Endothelial cell of umbilical vein (primary cell): Measurements from ENCODE around the gene MAGIX.

Experiments
- EZH2 ChIP-seq: IDR thresholded peaks from 2 replicates; pipeline ENCODE4 v1.6.1; 2012; ENCODE audit warnings: borderline replicate concordance, low read depth, mild to moderate bottlenecking, moderate library complexity, low read length, inconsistent platforms; ENCODE audit not compliant: severe bottlenecking
- MYC ChIP-seq: IDR thresholded peaks from one replicate; pipeline ENCODE4 v1.6.1; 2011; ENCODE audit warnings: mild to moderate bottlenecking, low read depth, low read length
- POLR2A ChIP-seq: IDR thresholded peaks from 2 replicates; pipeline ENCODE4 v1.6.1; 2012; ENCODE audit warnings: low read depth, mild to moderate bottlenecking, control low read depth, low read length
- POLR2AphosphoS5 ChIP-seq: IDR thresholded peaks from 2 replicates; pipeline ENCODE4 v1.6.1; 2012; ENCODE audit warnings: low read depth, mild to moderate bottlenecking, control low read depth, low read length, moderate library complexity; ENCODE audit not compliant: insufficient read depth
- TF ChIP-seq, protein P1 (sequence below), 2 donors: IDR thresholded peaks; 1 replicate in 1 of 2; 2 replicates in 1 of 2; pipeline ENCODE4 v1.5.1; 2011; ENCODE audit warnings: low read length in 2 of 2, mild to moderate bottlenecking in 2 of 2, moderate library complexity in 2 of 2, control low read depth in 1 of 2, inconsistent platforms in 1 of 2, low read depth in 1 of 2; ENCODE audit not compliant: insufficient read depth in 1 of 2; ENCODE audit errors: extremely low read depth in 1 of 2
- TF ChIP-seq, protein P2 (sequence below): IDR thresholded peaks from 2 replicates; pipeline ENCODE4 v1.6.1; 2011; ENCODE audit not compliant: insufficient read depth, insufficient read length

DNA sequence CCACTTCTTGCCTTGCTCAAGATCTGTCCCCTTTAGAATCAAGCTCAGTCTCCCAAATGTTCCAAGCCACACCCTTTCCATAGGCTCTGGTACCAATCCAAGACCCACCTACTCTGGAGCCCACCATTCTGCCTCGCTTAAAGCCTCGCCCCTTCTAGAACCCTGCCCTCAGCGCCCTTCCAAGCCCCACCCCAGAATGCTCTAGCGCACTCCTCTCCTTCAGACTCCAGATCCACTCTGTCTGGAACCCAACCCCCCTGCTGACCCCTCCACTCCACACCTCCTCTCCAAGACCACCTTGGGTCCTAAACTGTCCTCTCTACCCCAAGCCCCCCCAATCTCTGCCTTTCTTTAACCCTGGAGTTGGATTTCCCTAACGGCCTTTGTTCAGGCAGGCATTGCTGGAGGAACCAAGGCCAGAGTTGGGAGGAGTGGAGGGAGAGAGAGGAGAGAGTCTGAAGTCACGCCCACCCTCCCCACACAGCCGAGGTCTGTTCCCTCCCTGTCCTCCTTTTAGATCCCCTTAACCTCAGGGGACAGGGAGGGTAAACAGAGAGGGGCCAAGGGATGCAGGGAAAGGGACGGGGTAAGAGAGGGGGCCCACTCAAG, 26.0 kb downstream of the MAGIX start:
- TF ChIP-seq, protein P1, sequence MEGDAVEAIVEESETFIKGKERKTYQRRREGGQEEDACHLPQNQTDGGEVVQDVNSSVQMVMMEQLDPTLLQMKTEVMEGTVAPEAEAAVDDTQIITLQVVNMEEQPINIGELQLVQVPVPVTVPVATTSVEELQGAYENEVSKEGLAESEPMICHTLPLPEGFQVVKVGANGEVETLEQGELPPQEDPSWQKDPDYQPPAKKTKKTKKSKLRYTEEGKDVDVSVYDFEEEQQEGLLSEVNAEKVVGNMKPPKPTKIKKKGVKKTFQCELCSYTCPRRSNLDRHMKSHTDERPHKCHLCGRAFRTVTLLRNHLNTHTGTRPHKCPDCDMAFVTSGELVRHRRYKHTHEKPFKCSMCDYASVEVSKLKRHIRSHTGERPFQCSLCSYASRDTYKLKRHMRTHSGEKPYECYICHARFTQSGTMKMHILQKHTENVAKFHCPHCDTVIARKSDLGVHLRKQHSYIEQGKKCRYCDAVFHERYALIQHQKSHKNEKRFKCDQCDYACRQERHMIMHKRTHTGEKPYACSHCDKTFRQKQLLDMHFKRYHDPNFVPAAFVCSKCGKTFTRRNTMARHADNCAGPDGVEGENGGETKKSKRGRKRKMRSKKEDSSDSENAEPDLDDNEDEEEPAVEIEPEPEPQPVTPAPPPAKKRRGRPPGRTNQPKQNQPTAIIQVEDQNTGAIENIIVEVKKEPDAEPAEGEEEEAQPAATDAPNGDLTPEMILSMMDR (IDR thresholded peaks at IDR 0.05; ENCODE audit: extremely low read depth in 1 of 2, insufficient read depth in 1 of 2, low read depth in 1 of 2, low read length in 2 of 2) = no peak
- no peak for TF ChIP-seq MYC
- TF ChIP-seq POLR2AphosphoS5 = no peak
- no peak for TF ChIP-seq POLR2A
- TF ChIP-seq EZH2 = no peak
- TF ChIP-seq, protein P2, sequence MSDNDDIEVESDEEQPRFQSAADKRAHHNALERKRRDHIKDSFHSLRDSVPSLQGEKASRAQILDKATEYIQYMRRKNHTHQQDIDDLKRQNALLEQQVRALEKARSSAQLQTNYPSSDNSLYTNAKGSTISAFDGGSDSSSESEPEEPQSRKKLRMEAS = no peak
